Kidney (tissue), 14 donors: ENCODE results near the gene PACSIN3. TPM values are rescaled to one million over a fixed set of nuclear protein-coding genes. Genes with fewer than 3 reads are reported as not detected.

Source experiments
- DNase-seq, 5 donors: peaks; one replicate each; pipeline ENCODE4 v3.0.0-alpha.2; 2013 to 2020
- FAIRE-seq: peaks from 2 replicates; lab custom pipeline; 2012; peaks lifted over from hg19 to GRCh38; lab: Jason Lieb, UNC
- H3K27ac ChIP-seq, 2 donors: one replicate each; pipeline ENCODE4 v1.7.0; 2013; ENCODE audit warnings: low read depth in 2 of 2, low read length in 2 of 2, inconsistent platforms in 1 of 2
- H3K27me3 ChIP-seq: one replicate; pipeline ENCODE4 v1.7.1; 2013; ENCODE audit warnings: low read length, inconsistent platforms; ENCODE audit not compliant: control insufficient read depth, insufficient read depth
- H3K36me3 ChIP-seq, 3 donors: one replicate each; pipeline versions ENCODE4 v1.7.0 to v1.7.1; 2013; ENCODE audit warnings: low read length in 3 of 3, control low read depth in 1 of 3, inconsistent platforms in 1 of 3; ENCODE audit not compliant: insufficient read depth in 3 of 3, control insufficient read depth in 2 of 3
- H3K4me1 ChIP-seq, 3 donors: one replicate each; pipeline versions ENCODE4 v1.7.0 to v1.7.1; 2013; ENCODE audit warnings: low read length in 3 of 3, inconsistent platforms in 1 of 3, low read depth in 1 of 3; ENCODE audit not compliant: control insufficient read depth in 2 of 3, insufficient read depth in 2 of 3
- H3K4me3 ChIP-seq, 3 donors: one replicate each; pipeline versions ENCODE4 v1.7.0 to v1.8.1; 2013; ENCODE audit warnings: low read length in 3 of 3, control low read depth in 1 of 3, inconsistent platforms in 1 of 3
- H3K9ac ChIP-seq, 3 donors: one replicate each; pipeline versions ENCODE4 v1.7.0 to v1.7.1; 2013; ENCODE audit warnings: low read length in 3 of 3, control low read depth in 1 of 3, inconsistent platforms in 1 of 3
- H3K9me3 ChIP-seq, 3 donors: one replicate each; pipeline versions ENCODE4 v1.7.0 to v1.7.1; 2013; ENCODE audit warnings: low read length in 3 of 3, control low read depth in 1 of 3, inconsistent platforms in 1 of 3; ENCODE audit not compliant: control insufficient read depth in 2 of 3, insufficient read depth in 1 of 3
- intact Hi-C: fragments of 100-400 bp; cut with DNase I; formaldehyde crosslinking; loops from one replicate; pipeline ENCODE4 v1.11.1; 2022
- polyA plus RNA-seq: library from polyadenylated mRNA; stranded (reverse); fragments of 350-450 nt; fragmentation: Illumina TruSeq; extraction: RNeasy Lipid Tissue Mini Kit (QIAGEN cat#74804); gene quantifications from one replicate; pipeline ENCODE4 v1.2.3, GENCODE V29; 2014; ENCODE audit warnings: low read depth, low replicate concordance; ENCODE audit not compliant: insufficient read depth
- total RNA-seq: library from RNA; stranded (reverse); fragmentation: NEBNext Ultra II Directional; extraction: Animal tissue kit (Norgen Biotek cat#: 25700); gene quantifications from one replicate; pipeline ENCODE4 v1.2.1, GENCODE V29; 2021
- TF ChIP-seq, protein P1 (sequence below): IDR thresholded peaks from 3 replicates; pipeline ENCODE4 v1.5.1; 2012; ENCODE audit warnings: mild to moderate bottlenecking, moderate library complexity, borderline replicate concordance; ENCODE audit not compliant: insufficient read depth; ENCODE audit errors: extremely low read depth
- donor health status: control.
- donor health status: control.
- donor health status: control.
- donor health status: control.
- donor health status: control.
- donor health status: DM: yes; HTN: yes; CAD: no.
- donor health status: Normal renal cell carcinoma (clear cell type).

Gene PACSIN3
- total and polyA plus RNA-seq, 2 donors from 2014 or later: 15.1 to 28.5 TPM

DNA sequence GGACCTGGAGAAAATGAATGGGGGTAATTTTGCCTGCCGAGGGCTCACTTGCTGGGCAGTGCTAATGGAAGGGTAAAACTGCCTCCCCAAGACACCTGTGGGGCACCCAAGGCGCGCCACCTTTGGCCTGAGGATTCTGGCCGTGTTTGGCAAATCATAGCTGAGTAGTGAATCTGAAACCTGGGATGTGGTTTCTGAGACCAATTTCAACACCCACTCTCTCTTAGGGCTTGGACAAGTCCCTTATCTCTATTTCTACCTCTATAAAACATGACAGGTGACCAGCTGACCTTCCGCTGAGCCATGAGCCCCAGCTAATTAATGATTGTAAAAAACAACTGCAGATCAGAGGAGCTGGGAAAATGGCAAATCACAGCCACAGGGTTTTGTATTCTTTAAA lies 1.5 kb upstream of the PACSIN3 start:
- no peak overlapping the region for H3K9ac ChIP-seq
- TF ChIP-seq, protein P1, sequence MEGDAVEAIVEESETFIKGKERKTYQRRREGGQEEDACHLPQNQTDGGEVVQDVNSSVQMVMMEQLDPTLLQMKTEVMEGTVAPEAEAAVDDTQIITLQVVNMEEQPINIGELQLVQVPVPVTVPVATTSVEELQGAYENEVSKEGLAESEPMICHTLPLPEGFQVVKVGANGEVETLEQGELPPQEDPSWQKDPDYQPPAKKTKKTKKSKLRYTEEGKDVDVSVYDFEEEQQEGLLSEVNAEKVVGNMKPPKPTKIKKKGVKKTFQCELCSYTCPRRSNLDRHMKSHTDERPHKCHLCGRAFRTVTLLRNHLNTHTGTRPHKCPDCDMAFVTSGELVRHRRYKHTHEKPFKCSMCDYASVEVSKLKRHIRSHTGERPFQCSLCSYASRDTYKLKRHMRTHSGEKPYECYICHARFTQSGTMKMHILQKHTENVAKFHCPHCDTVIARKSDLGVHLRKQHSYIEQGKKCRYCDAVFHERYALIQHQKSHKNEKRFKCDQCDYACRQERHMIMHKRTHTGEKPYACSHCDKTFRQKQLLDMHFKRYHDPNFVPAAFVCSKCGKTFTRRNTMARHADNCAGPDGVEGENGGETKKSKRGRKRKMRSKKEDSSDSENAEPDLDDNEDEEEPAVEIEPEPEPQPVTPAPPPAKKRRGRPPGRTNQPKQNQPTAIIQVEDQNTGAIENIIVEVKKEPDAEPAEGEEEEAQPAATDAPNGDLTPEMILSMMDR: no peak
- H3K27ac ChIP-seq: peak overlapping the region; percentile 71 to 86
- no peaks in the 10 kb centered on the region for H3K36me3 ChIP-seq
- peaks cover 0 to 12% (median 6%) of the 10 kb centered on the region in 3 donors for H3K4me1 ChIP-seq
- intact Hi-C loops: no loop called here
- DNase-seq: peak in 1 of 5 donors; percentile 34
- peak overlapping the region in 2 of 3 donors; percentile 45 to 59 for H3K4me3 ChIP-seq
- no peaks in the 10 kb centered on the region for H3K9me3 ChIP-seq
- no peak for FAIRE-seq
- no peaks in the 10 kb centered on the region for H3K27me3 ChIP-seq

DNA sequence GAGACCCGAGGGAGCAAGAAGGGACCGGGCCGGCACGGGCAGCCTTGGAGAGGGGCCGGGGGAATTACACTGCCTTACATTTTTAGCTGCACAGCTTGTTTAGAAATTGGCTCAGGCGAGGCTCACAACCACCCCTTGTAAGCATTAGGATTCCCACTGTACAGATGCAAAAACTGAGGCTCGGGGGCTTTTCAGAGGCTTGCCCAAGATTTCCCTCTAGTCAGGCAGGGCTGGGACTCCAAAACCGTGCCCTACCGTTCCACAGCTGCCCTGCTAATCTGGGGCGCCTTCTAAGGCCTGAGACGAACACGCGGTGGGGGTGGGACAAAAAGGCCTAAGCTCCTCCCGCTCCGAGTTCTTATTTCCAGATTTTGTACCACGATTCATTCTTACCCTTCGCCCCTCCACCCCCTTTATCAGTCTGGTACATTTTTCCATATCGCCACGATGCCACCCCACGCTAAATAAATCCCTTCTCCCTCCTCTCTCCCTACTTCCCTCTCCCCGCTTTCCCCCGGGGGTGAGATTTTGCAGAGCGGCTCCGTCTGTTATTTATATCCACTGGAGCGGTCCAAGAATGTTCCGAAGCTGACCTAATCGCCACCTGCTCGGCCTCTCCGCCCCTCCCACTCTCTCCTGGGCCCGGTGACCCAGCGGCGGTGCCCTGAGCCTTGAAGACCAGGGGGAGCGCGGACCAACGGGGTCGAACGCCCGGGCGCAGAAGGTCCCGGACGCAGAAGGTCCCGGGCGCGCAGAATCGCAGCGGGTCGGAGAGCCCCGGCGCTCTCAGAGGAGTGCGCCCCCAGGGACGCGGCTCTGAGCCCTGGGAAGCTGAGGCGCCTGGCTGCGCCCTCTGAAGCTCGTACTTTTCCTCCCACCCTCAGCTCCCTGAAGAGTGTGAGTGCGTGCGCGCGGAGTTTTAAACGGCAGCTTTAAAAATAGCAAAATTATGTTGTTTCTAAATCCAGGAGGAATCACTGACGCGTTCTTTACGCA lies 764 bp upstream of the PACSIN3 start:
- DNase-seq (peak in 4 of 5 donors; percentile 54 to 79 (median 70)), FAIRE-seq (no peak)
- peaks cover 0 to 12% (median 6%) of the 10 kb centered on the region in 3 donors for H3K4me1 ChIP-seq
- peak overlapping the region; percentile 16 to 59 (median 55) for H3K4me3 ChIP-seq
- H3K27me3 ChIP-seq: no peaks in the 10 kb centered on the region
- H3K27ac ChIP-seq: peak overlapping the region; percentile 71 to 86
- peak overlapping the region in 1 of 3 donors; percentile 65 for H3K9ac ChIP-seq
- H3K36me3 ChIP-seq: no peaks in the 10 kb centered on the region
- intact Hi-C loops: no loop called here
- no peaks in the 10 kb centered on the region for H3K9me3 ChIP-seq
- TF ChIP-seq, protein P1: no peak

DNA sequence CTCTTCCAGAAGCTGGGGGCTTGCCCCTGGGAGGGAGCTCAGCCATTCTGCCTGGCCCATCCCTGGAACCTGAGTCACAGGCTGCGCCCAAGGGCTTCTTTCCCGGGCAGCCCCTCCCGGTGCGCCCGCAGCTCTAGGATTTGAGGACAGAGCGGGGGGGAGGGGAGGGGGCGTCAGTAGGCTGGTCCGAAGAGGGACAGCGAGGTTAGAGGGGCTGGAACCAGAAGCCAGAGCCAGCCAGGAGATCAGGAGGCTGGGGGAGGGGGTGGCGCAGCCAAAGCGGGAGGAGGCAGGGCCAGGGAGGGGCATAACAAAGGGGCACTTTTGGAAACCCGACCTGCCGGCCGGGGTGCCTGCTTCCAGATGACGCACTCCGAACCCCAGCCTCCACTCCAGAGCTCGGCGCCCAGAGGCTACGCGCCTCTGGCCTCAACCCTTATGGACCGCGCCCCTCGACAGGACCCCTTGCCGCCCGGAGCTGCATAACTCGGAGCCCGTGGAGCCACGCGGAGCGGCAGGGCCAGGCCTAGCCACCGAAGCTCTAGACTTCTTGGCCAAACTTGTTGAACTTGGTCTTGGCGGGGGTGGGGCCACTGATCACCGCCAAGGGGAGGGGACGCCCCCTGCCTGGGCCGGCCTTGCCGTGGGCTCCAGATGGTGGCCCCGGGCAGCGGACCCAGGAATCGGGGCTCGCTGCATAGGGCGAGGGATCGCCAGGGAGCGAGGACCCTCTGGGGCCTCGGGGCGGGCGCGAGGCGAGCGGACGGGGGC lies 744 bp downstream of the PACSIN3 start:
- FAIRE-seq (no peak), DNase-seq (peak; percentile 79 to 89 (median 80))
- intact Hi-C loops: no loop called here
- Histone ChIP-seq H3K27me3 (no peaks in the 10 kb centered on the region), H3K9me3 (no peaks in the 10 kb centered on the region), H3K9ac (peak overlapping the region in 2 of 3 donors; percentile 32 to 73), H3K4me1 (peaks cover 0 to 12% (median 6%) of the 10 kb centered on the region in 3 donors), H3K27ac (peak overlapping the region in 1 of 2 donors; percentile 63), H3K4me3 (peak overlapping the region; percentile 12 to 74 (median 38)), H3K36me3 (no peaks in the 10 kb centered on the region)
- TF ChIP-seq, protein P1: no peak
